GM18951 (cell line): ENCODE measurements around the gene PRMT9.
A peak's percentile ranks its signal among the peaks of the same experiment; 100 is the strongest.

Source experiments
- POLR2A ChIP-seq: IDR thresholded peaks from 4 replicates; pipeline ENCODE4 v1.6.1; 2011; ENCODE audit warnings: mild to moderate bottlenecking; ENCODE audit not compliant: insufficient read length, insufficient read depth; ENCODE audit errors: extremely low read depth
- in situ Hi-C: fragments of 300-500 bp; cut with MboI; formaldehyde crosslinking; loops from one replicate; pipeline ENCODE4 v1.12.0; 2022; ENCODE audit warnings: low sequenced_read_pairs, mixed read lengths, inconsistent platforms; ENCODE audit not compliant: unreplicated experiment

Gene PRMT9

DNA sequence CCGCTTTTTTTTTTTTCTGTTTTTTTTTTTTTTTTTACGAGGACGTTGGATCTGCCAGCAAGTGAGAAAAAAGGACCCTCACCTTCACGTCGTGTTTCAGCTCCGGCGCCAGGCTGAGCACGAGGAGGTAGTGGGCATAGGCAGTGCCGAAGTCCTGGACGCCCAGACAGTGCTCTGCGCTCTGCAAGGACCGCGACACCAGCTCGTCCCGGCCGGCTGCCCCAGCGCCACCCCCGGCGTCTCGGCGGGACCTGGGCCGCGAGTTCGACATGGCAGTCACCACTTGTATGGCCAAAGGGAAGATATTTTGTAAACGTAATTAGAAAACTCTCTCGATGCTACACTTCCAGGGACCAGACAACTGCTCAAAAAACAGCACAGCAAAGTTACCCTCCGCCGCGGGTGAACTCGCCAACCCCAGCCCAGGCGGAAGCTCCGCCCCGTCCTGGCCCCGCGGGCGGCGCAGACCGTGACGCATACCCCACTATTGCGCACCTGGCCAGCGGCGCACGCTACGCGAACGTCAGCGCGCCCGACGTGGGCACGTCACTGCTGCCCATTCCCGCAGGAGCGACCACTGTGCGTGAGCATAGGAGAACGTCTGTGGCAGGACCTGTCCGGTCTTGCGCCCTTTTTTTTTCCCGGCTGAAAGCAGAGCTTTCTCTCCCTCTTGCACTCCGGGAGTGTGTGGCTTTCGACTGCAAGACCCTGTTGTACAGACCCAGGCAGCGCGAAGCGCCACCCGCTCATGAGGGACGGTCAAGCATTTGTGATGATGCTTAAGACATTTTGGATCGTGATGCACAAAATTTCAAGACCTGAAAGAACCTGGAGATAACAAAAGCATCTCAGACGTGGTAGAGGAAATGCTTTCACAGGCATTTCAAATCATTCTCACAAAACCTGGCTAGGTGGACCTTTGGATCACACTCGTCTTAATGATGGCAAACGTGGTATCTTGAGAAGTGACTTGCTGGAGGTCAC, at the start of gene PRMT9:
PRMT9 (minus strand) TSS at position 447 of the 984 bp plus-strand sequence; CDS start at position 271, 176 bp downstream.
- peak; percentile 98 for TF ChIP-seq POLR2A
- in situ Hi-C loops, result no loop called here

DNA sequence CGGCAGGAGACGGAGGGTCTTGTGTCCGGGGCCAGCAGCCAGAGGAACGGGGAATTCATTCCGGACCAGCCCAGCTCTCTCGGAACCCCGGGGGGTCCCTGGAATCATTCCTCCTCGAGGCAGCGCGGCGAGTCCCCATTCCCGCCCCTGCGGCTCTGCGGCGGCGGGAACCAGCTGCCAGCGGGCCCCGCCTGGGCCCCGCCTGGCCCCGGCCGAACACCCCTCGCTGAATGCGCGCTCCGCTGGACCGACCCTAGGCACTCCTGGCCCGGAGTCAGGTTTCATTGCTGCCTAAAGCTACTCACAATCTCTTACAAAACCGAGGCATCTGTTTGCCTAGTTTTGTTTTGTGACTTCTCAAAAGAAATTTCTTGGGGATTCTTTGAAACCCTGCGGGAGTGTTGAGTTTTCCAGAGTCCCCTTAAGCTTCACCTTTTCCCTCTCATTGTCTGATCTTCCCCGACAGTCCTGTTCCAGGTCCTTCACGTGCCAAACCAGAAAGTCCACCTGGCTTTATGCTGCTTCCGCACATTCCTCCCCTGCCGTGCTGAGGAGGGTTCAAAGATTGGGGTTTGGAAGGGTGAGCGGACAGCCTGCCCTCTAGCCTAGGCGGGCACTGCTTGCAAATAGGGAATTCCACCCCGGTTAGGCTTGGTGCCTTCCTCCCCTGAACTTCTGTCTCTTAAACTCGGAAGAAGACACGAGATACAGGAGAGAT, 48.7 kb upstream of the PRMT9 start:
- in situ Hi-C loops, result no loop called here
- no peak for TF ChIP-seq POLR2A

DNA sequence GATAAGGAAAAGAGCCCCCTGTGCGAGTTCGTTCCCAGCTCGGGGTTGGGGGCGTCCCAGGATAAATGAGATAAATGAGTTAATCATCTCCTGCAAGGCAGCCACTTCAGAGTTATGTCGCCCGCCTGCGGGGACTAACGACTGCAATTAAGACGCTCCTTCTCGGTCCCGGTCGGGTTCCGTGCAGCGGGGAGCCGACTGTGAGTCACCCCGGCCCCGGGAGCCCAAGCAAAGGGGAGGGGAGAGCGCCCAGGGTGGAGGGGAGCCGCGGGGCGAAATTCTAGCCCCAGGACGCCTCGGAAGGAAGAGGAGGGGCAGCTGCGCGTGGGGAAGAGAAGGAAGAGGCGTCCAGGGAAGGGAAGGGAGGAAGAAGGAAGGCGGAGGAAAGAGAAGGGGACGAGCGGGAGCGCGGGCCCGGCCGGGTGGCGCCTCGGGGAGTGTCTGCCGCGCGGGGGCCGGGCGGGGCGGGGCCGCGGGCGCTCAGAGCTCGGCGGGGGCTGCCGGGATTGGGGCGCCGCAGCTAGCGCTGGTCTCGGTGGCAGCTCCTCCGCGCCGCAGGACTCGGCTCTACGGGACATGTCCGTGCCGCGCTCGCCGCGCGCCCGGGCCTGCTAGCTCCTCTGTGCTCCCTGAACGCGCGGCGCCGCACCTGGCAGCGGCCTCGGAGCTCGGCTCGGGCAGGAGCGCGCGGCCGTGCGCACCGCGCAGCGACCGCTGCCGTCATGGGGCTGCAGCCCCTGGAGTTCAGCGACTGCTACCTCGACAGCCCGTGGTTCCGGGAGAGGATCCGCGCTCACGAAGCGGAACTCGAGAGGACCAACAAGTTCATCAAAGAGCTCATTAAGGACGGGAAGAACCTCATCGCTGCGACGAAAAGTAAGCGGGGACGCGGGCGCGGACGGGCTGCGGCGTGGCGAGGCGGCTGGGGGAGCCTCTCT, 47.9 kb upstream of the PRMT9 start, which contains the start of gene ARHGAP10:
ARHGAP10 (plus strand) TSS at position 509 of the 938 bp plus-strand sequence; CDS start at position 723, 214 bp downstream.
- in situ Hi-C loops, result no loop called here
- TF ChIP-seq POLR2A, result peak; percentile 90

DNA sequence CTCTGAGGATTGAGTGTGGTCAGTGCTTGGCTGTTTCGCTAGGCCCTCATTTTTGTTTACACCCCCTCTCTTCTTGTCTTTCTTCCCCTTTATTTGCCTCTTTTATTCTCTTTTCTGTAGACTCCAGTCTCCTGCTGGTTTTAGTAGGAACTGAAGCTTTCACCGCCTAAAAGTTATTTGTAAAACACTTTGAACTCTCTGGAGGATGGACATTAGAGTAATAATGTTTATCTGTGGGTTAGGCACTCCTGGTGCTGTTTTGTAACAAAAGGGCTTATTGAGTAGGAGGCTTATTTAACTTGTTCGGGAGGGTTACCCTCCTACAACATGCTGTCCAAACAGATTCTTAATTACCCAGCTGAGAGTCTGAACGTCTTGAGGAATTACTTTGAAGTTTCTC, 46.4 kb upstream of the PRMT9 start:
- in situ Hi-C loops, result no loop called here
- no peak for TF ChIP-seq POLR2A

DNA sequence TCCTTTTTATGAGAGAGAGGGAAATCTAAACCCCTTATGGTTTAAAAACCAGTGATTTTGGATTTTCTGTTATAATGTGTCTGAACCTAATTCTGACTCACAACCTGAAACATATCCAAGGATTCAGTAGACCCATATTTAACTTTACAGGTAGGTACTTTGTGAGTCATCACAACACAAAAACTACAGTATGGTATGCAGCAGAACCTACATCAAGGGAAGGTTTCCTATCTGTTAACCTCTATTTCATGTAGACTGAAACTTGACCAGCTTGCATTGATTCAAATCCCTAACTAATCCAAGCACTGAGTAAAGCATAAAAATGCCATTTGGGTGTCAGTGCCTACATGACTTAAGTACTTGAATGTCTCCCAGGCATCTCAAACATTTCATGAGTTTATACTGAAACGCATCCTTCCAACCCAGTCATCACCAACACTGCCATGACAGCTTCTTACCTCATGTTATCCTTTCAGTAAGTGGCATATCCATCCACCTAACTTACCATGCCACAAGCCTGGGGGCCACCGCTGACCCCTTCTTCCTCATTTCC, 43.6 kb upstream of the PRMT9 start:
- in situ Hi-C loops, result no loop called here
- TF ChIP-seq POLR2A, result no peak

DNA sequence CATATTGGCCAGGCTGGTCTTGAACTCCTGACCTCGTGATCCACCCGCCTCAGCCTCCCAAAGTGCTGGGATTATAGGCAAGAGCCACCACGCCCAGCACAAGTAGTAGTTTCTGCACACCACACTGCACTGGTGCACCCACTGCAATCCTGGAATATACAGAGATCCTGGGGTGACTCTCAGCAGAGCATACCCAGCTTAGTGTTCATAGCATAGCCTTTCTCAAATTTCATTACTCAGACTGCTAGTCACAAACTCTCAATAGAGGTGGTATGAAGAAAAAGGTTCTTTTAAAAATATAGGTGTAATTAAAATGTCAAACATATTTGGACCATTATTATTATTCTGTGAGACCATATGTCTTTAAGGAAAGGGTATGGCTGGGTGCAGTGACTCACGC, 41.7 kb upstream of the PRMT9 start:
- TF ChIP-seq POLR2A, result no peak
- in situ Hi-C loops, result no loop called here

DNA sequence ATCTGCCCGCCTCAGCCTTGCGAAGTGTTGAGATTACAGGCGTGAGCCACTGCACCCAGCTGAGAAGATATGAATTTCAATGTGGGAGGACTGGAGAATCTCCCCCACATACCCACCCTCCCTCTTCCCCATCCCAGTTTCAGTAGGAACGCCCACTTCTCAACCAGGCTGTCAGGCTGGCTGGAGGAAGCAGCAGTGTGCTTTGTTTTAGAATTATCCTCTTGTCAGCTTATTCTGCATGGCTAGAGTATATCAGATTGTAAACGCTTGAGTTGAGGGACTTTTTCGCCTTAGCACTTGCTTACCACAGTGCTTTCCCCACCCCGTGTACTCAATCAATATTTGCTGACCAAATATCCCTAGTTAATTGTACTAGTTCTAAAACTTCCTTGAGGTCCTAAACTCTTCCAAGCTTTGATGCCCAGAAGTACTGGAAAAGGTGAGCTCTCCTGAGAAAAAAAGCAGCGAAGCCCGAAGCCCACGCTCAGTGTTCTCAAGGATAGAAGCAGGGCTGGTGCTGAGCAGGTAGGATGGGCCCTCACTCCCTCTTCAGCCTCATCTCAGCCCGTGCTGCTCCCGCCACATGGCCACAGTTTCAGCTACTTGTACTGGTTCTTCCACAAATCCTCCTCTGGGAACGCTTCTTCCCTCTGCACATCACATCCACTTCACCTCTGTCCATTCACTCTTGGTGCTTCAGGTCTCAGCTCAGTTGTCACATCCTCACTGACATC, 40.7 kb upstream of the PRMT9 start:
- TF ChIP-seq POLR2A, result no peak
- in situ Hi-C loops, result no loop called here

DNA sequence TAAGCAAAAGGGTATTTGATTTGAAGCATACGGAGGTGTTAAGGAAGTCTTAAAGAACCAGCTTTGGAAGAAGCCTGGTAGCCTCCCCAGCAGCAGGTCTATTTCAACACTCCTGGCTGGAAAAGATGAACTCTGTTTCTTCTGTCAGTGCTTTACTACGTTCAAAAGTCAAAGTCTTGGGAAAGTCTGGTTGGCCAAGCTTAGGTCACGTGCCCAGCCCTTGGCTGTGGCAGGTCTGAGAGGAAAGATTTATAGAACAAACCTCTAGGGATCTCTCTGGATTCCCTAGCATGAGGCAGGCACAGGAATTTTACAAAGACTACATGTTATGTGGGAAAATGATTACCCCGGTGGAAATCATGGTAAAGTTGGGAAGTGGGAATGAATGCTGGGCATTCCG, 39.4 kb upstream of the PRMT9 start:
- in situ Hi-C loops, result no loop called here
- no peak for TF ChIP-seq POLR2A

DNA sequence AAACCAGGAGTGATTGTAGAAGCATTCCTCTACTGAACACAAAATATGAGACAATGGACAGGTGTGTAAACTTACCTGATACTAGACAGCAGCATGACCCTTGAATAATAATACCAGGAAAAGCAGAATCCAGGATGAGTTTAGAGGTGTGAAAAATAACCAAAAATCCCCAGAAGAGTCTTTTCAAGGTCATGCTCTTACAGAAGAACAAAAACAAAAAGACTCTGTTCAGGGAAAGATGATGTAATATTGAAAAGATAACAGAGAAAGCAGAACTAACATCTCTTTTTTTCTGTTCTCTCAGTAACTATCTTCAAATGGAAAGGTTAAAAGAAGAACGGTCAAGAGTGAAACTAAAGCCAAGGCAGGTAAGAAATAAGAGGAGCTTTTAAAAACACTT, 33.9 kb upstream of the PRMT9 start:
- no peak for TF ChIP-seq POLR2A
- in situ Hi-C loops, result no loop called here

DNA sequence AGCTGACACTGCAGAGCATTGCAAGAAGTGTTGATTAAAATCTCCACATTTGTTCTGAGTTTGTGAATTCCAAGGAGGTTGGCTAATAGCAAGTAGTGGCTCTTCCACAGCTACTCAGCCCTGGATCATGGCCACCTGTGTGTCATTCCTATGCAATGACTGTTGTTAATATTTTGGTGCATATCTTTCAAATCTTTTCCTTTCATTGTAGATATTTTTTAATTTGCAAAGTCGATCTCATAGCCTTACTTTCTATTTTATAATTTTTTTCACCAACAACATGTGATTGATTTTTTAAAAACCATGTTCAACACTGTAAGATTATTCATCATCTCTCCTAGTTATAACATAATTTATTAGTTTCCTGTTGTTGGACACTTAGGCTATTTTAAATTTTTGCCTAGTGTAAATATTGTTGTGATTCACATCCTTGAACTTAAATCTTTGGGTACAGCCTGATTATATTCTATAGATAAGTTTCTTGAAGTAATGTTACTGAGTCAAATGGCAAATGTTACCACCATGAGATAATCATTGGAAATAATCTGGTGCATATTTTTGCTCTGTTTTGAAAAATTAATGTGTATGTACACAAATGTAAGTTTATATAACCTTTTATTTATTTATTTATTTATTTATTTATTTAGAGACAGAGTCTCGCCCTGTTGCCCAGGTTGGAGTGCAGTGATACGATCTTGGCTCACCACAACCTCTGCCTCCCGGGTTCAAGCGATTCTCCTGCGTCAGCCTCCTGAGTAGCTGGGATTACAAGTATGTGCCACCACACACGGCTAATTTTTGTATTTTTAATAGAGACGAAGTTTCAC, 30.8 kb upstream of the PRMT9 start:
- TF ChIP-seq POLR2A, result no peak
- in situ Hi-C loops, result no loop called here

DNA sequence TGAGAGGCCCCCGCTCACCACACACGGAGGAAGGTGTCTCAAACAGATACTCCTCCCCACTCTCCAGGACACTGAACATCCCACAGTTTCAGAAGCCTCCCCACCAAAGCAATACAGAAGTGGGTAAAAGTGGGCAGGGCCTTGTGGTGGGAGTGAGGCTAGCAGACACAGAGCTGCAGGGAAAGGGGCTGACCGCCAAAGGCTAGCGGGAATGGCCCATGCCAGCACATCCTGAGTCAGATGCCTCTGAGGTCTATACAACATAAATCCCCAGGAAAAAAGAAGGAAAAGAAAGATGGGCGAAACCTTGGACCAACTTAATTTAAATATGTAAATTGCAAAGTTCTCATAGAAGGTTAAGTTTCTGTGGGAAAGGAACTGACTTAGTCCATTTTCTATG, 26.0 kb upstream of the PRMT9 start:
- no peak for TF ChIP-seq POLR2A
- in situ Hi-C loops, result no loop called here
